Measurements from ENCODE around the gene RNF146.

RNF146 gene

DNA sequence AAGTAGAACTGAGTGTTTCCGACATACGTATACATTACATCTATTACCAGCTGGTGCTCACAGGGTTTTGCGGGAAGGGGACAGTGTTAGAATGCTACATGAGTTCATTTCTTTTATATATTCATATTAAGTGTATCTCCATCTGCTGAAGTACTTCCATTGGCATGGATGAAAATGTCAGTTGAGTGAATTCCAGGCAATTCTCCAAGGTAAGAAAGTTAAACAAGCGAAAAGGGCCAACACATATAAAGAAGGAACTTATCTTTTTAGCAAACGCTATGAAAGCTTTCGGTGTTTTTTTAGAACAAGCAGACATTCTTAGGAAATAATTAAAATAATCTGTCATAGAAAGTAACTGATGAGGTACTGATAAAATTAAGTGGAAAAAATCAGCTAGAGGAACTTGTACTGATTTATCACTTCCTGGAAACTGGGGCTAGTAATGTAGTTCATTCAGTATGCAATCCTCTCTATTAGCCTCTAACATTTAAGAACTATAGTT is 34.6 kb downstream of the RNF146 start:
- TF ChIP-seq ARNTL (CRISPR knock-in tag; IDR thresholded peaks at IDR 0.05; ENCODE audit: borderline replicate concordance, low read depth) (no peak), ISL1 (CRISPR knock-in tag; IDR thresholded peaks at IDR 0.05) (peak; percentile 89)
- ATAC-seq = peak; percentile 38

DNA sequence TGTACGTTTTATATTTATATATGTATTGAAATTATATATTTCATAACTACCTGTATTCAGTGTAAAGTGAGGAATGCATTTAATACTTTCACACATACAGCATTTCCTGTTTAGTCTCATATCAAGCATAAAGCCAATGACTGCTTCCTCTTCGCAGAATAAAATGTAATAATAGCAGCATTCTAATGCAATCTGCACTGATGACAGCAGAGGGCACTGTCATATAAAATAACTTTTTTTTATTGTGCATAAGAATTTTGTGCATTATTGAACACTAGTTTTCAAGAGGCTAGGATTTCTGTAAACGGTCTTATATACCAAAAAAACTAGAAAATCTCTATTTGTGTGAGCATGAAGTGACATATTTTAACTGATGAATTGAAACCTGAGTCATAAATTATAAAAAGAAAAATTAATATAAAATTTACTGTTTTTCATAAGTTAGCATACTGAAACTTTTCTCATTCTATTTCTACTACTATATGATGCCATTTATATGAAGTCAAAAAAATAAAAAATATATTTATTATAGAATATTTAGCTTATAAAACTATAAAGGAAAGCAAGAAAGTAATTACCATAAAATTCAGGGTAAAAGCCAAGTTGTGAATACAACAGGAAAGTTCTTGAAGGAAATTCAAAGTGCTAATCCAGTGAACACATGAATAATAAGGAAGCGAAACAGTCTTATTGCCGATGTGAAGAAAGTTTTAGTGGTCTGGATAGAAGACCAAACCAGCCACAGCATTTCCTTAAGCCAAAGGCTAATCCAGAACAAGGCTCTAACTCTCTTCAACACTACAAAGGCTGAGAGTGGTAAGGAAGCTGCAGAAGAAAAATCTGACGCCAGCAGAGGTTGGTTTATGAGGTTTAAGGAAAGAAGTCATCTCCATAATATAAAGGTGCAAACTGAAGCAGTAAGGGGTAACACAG is 36.3 kb downstream of the RNF146 start:
- no peak for TF ChIP-seq ESRRG (CRISPR knock-in tag; IDR thresholded peaks at IDR 0.05)
- TF ChIP-seq BACH2 (CRISPR knock-in tag; IDR thresholded peaks at IDR 0.05; ENCODE audit: borderline replicate concordance) = no peak
- TF ChIP-seq, protein P1, sequence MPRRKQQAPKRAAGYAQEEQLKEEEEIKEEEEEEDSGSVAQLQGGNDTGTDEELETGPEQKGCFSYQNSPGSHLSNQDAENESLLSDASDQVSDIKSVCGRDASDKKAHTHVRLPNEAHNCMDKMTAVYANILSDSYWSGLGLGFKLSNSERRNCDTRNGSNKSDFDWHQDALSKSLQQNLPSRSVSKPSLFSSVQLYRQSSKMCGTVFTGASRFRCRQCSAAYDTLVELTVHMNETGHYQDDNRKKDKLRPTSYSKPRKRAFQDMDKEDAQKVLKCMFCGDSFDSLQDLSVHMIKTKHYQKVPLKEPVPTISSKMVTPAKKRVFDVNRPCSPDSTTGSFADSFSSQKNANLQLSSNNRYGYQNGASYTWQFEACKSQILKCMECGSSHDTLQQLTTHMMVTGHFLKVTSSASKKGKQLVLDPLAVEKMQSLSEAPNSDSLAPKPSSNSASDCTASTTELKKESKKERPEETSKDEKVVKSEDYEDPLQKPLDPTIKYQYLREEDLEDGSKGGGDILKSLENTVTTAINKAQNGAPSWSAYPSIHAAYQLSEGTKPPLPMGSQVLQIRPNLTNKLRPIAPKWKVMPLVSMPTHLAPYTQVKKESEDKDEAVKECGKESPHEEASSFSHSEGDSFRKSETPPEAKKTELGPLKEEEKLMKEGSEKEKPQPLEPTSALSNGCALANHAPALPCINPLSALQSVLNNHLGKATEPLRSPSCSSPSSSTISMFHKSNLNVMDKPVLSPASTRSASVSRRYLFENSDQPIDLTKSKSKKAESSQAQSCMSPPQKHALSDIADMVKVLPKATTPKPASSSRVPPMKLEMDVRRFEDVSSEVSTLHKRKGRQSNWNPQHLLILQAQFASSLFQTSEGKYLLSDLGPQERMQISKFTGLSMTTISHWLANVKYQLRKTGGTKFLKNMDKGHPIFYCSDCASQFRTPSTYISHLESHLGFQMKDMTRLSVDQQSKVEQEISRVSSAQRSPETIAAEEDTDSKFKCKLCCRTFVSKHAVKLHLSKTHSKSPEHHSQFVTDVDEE (CRISPR knock-in tag; IDR thresholded peaks at IDR 0.05) = no peak
- ATAC-seq = peak; percentile 28; the same call in 1 of the 3 replicates

DNA sequence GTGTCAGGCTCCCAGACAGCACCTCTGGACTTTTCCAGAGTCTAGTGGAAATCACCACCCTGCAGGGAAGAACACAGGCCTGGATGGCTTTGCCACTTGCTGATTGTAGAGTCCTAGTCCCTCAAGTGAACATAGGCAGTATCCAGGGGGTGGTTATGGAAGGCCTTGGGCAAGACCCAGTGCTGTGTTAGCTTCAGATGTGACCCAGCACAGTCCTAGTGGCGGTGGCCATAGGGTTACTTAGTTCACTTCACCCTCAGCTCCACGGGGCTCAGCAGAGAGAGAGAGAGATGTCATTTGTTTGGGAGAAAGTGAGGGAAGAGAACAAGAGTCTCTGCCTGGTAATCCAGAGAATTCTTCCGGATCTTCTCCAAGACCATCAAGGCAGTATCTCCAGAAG is 37.3 kb downstream of the RNF146 start:
- TF ChIP-seq PPARA (CRISPR knock-in tag; IDR thresholded peaks at IDR 0.05; ENCODE audit: borderline replicate concordance) (no peak), GLIS3 (CRISPR knock-in tag; IDR thresholded peaks at IDR 0.05) (no peak), ZNF8 (CRISPR knock-in tag; IDR thresholded peaks at IDR 0.05) (no peak), RARB (CRISPR knock-in tag; IDR thresholded peaks at IDR 0.05) (no peak), ESRRG (CRISPR knock-in tag; IDR thresholded peaks at IDR 0.05) (no peak), SNAI2 (CRISPR knock-in tag; IDR thresholded peaks at IDR 0.05) (no peak), ZNF565 (CRISPR knock-in tag; conservative IDR thresholded peaks at IDR 0.05; ENCODE audit: low read depth) (no peak), ZFP30 (CRISPR knock-in tag; IDR thresholded peaks at IDR 0.05) (no peak), ZFP3 (CRISPR knock-in tag; IDR thresholded peaks at IDR 0.05) (no peak)
- TF ChIP-seq, protein P2, sequence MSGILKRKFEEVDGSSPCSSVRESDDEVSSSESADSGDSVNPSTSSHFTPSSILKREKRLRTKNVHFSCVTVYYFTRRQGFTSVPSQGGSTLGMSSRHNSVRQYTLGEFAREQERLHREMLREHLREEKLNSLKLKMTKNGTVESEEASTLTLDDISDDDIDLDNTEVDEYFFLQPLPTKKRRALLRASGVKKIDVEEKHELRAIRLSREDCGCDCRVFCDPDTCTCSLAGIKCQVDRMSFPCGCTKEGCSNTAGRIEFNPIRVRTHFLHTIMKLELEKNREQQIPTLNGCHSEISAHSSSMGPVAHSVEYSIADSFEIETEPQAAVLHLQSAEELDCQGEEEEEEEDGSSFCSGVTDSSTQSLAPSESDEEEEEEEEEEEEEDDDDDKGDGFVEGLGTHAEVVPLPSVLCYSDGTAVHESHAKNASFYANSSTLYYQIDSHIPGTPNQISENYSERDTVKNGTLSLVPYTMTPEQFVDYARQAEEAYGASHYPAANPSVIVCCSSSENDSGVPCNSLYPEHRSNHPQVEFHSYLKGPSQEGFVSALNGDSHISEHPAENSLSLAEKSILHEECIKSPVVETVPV (CRISPR knock-in tag; IDR thresholded peaks at IDR 0.05) = no peak
- TF ChIP-seq, protein P1 (CRISPR knock-in tag; IDR thresholded peaks at IDR 0.05) = no peak
- TF ChIP-seq, protein P3, sequence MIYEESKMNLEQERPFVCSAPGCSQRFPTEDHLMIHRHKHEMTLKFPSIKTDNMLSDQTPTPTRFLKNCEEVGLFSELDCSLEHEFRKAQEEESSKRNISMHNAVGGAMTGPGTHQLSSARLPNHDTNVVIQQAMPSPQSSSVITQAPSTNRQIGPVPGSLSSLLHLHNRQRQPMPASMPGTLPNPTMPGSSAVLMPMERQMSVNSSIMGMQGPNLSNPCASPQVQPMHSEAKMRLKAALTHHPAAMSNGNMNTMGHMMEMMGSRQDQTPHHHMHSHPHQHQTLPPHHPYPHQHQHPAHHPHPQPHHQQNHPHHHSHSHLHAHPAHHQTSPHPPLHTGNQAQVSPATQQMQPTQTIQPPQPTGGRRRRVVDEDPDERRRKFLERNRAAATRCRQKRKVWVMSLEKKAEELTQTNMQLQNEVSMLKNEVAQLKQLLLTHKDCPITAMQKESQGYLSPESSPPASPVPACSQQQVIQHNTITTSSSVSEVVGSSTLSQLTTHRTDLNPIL (CRISPR knock-in tag; IDR thresholded peaks at IDR 0.05; ENCODE audit: low read depth) = no peak
- TF ChIP-seq, protein P4, sequence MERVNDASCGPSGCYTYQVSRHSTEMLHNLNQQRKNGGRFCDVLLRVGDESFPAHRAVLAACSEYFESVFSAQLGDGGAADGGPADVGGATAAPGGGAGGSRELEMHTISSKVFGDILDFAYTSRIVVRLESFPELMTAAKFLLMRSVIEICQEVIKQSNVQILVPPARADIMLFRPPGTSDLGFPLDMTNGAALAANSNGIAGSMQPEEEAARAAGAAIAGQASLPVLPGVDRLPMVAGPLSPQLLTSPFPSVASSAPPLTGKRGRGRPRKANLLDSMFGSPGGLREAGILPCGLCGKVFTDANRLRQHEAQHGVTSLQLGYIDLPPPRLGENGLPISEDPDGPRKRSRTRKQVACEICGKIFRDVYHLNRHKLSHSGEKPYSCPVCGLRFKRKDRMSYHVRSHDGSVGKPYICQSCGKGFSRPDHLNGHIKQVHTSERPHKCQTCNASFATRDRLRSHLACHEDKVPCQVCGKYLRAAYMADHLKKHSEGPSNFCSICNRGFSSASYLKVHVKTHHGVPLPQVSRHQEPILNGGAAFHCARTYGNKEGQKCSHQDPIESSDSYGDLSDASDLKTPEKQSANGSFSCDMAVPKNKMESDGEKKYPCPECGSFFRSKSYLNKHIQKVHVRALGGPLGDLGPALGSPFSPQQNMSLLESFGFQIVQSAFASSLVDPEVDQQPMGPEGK (CRISPR knock-in tag; IDR thresholded peaks at IDR 0.05; ENCODE audit: borderline replicate concordance) = no peak
- no peak for ATAC-seq

All from SK-N-SH treated with all-trans-retinoic acid at 6 μM for 48 hours (cell line).